ENCODE results near the gene KRT7. TPM values are rescaled to one million over a fixed set of nuclear protein-coding genes. Genes with fewer than 3 reads are reported as not detected.

KRT7 gene
- total and polyA plus RNA-seq, 4 donors, result 0.37 to 9.9 (median 7.0) TPM

DNA sequence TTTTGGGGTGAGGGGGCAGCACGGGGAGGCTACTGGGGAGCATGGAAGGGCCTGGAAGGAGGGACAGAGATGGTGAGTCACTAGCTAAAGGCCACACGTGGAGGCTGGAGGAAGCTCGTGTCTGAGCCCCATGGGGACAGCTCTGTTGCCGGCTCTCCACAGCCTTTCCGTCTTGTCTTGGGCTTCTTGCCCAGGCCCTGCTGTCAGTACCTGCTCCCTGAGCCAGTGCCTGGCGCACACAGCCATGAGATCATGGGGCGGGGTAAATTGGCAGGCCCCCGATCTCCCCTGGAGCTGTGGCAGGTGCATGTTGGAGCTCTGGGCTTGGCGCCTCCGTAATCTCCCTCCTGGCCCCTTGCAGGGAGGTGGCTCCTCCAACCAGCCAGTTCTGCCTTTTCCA is 25.1 kb upstream of the KRT7 start:
- H3K4me3 ChIP-seq (ENCODE audit: low read depth in 1 of 3, low read length in 3 of 3), result no peak overlapping the region
- no peaks in the 10 kb centered on the region for H3K36me3 ChIP-seq (ENCODE audit: control insufficient read depth in 4 of 4, insufficient read depth in 3 of 4, low read depth in 1 of 4, low read length in 3 of 4)
- WGBS, result 56% methylated on average over 10 of the region's 10 CpGs
- H3K27ac ChIP-seq (ENCODE audit: low read depth in 1 of 2, low read length in 2 of 2), result no peak overlapping the region
- H3K9me3 ChIP-seq (ENCODE audit: control insufficient read depth in 4 of 4, low read length in 3 of 4), result no peaks in the 10 kb centered on the region
- peaks cover 0 to 4% (median 0%) of the 10 kb centered on the region in 4 donors for H3K27me3 ChIP-seq (ENCODE audit: control insufficient read depth in 4 of 4, insufficient read depth in 4 of 4, low read length in 3 of 4)
- no peak overlapping the region for H3K9ac ChIP-seq (ENCODE audit: low read depth in 1 of 2, low read length in 2 of 2)
- no peak for DNase-seq (ENCODE audit: low spot score)
- no peak for TF ChIP-seq HNF4A (conservative IDR thresholded peaks at IDR 0.05)
- no peak for TF ChIP-seq YY1 (IDR thresholded peaks at IDR 0.05)
- TF ChIP-seq EGR1 (IDR thresholded peaks at IDR 0.05; ENCODE audit: low read depth in 2 of 2), result no peak
- TF ChIP-seq GABPA (IDR thresholded peaks at IDR 0.05 in 1 of 2, conservative IDR thresholded peaks at IDR 0.05 in 1 of 2), result no peak
- TF ChIP-seq, protein P1, sequence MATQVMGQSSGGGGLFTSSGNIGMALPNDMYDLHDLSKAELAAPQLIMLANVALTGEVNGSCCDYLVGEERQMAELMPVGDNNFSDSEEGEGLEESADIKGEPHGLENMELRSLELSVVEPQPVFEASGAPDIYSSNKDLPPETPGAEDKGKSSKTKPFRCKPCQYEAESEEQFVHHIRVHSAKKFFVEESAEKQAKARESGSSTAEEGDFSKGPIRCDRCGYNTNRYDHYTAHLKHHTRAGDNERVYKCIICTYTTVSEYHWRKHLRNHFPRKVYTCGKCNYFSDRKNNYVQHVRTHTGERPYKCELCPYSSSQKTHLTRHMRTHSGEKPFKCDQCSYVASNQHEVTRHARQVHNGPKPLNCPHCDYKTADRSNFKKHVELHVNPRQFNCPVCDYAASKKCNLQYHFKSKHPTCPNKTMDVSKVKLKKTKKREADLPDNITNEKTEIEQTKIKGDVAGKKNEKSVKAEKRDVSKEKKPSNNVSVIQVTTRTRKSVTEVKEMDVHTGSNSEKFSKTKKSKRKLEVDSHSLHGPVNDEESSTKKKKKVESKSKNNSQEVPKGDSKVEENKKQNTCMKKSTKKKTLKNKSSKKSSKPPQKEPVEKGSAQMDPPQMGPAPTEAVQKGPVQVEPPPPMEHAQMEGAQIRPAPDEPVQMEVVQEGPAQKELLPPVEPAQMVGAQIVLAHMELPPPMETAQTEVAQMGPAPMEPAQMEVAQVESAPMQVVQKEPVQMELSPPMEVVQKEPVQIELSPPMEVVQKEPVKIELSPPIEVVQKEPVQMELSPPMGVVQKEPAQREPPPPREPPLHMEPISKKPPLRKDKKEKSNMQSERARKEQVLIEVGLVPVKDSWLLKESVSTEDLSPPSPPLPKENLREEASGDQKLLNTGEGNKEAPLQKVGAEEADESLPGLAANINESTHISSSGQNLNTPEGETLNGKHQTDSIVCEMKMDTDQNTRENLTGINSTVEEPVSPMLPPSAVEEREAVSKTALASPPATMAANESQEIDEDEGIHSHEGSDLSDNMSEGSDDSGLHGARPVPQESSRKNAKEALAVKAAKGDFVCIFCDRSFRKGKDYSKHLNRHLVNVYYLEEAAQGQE (IDR thresholded peaks at IDR 0.05), result no peak
- no peak for TF ChIP-seq JUND (IDR thresholded peaks at IDR 0.05)
- no peak for TF ChIP-seq HNF4G (IDR thresholded peaks at IDR 0.05)
- TF ChIP-seq, protein P2, sequence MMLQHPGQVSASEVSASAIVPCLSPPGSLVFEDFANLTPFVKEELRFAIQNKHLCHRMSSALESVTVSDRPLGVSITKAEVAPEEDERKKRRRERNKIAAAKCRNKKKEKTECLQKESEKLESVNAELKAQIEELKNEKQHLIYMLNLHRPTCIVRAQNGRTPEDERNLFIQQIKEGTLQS (IDR thresholded peaks at IDR 0.05), result no peak
- H3K4me1 ChIP-seq (ENCODE audit: control insufficient read depth in 4 of 4, insufficient read depth in 4 of 4, low read length in 3 of 4), result no peaks in the 10 kb centered on the region

DNA sequence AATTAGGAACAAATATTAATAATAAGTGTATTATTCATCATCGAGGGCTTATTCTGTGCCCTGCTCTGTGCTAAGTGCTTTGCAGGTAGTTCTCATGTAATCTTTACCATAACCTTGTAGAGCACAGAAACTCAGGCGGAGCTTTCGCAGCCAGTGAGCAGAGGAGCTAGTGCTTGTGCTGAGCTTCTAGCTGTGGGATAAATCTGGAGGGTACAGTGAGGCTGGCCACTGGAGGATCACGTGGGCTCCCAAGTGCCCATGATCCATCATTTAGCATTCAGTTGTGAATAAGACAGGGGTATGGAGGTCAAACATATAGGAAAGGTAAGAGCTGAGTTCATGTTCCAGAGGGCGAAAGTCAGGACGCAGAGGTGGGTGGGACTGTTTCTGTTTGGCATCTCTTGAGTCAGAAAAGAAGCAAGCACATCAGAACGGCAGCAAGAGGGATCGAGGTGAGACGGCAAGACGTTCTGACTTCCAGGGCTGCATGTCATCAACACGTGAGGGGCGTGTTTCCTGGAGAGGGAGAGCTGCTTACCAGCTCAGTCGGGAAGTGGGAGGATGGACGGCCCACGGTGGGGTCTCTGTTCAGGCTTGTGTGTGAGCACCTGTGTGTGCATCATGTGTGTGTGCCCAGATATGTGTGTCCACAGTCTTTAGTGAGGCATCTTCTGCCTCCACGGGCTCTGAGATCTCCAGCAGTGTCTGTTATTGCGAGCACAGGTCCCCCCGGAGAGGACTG is 24.4 kb upstream of the KRT7 start:
- Histone ChIP-seq H3K27ac (ENCODE audit: low read depth in 1 of 2, low read length in 2 of 2) (no peak overlapping the region), H3K9ac (ENCODE audit: low read depth in 1 of 2, low read length in 2 of 2) (no peak overlapping the region), H3K4me3 (ENCODE audit: low read depth in 1 of 3, low read length in 3 of 3) (no peak overlapping the region), H3K4me1 (ENCODE audit: control insufficient read depth in 4 of 4, insufficient read depth in 4 of 4, low read length in 3 of 4) (peaks cover 0 to under 1% (median 0%) of the 10 kb centered on the region in 4 donors), H3K36me3 (ENCODE audit: control insufficient read depth in 4 of 4, insufficient read depth in 3 of 4, low read depth in 1 of 4, low read length in 3 of 4) (no peaks in the 10 kb centered on the region), H3K27me3 (ENCODE audit: control insufficient read depth in 4 of 4, insufficient read depth in 4 of 4, low read length in 3 of 4) (peaks cover 0 to 4% (median 0%) of the 10 kb centered on the region in 4 donors), H3K9me3 (ENCODE audit: control insufficient read depth in 4 of 4, low read length in 3 of 4) (no peaks in the 10 kb centered on the region)
- WGBS, result 61% methylated on average over 18 of the region's 18 CpGs
- TF ChIP-seq FOXA2 (IDR thresholded peaks at IDR 0.05), result no peak
- no peak for DNase-seq (ENCODE audit: low spot score)

DNA sequence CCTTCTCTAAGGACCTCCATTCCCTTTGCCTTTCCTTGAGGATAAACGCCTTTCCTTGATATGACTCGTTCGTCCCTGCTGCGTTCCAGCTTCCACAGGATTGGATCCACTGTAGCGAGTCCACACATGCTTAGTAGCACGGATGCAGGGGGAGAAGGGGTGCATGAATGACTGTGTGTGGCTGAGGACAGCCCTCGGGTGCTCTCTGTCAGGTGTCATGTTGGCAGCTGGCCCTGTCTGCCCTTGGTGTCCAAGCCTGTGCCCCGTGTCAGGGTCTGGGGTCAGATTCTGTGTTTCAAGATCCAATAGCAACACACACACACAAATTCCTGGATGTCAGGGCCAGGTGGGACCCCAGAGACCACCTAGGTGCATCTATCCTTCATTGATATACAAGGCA is 23.7 kb upstream of the KRT7 start:
- WGBS, result 70% methylated on average over 8 of the region's 8 CpGs
- Histone ChIP-seq H3K4me1 (ENCODE audit: control insufficient read depth in 4 of 4, insufficient read depth in 4 of 4, low read length in 3 of 4) (peaks cover 0 to 2% (median 0%) of the 10 kb centered on the region in 4 donors), H3K27ac (ENCODE audit: low read depth in 1 of 2, low read length in 2 of 2) (no peak overlapping the region), H3K4me3 (ENCODE audit: low read depth in 1 of 3, low read length in 3 of 3) (no peak overlapping the region), H3K9me3 (ENCODE audit: control insufficient read depth in 4 of 4, low read length in 3 of 4) (no peaks in the 10 kb centered on the region), H3K27me3 (ENCODE audit: control insufficient read depth in 4 of 4, insufficient read depth in 4 of 4, low read length in 3 of 4) (peaks cover 0 to 4% (median 0%) of the 10 kb centered on the region in 4 donors), H3K9ac (ENCODE audit: low read depth in 1 of 2, low read length in 2 of 2) (no peak overlapping the region), H3K36me3 (ENCODE audit: control insufficient read depth in 4 of 4, insufficient read depth in 3 of 4, low read depth in 1 of 4, low read length in 3 of 4) (no peaks in the 10 kb centered on the region)
- TF ChIP-seq SP1 (IDR thresholded peaks at IDR 0.05) (no peak), RAD21 (IDR thresholded peaks at IDR 0.05) (no peak), FOXA1 (IDR thresholded peaks at IDR 0.05) (no peak)
- no peak for DNase-seq (ENCODE audit: low spot score)

All from liver (tissue), 9 donors.